Thoracic aorta (tissue), 2 donors: ENCODE results near the gene KRT83. TPM values are rescaled to one million over a fixed set of nuclear protein-coding genes. Genes with fewer than 3 reads are reported as not detected.

ENCODE experiments used
- ATAC-seq: fragments of 150-250 bp; one replicate; pipeline ENCODE4 v1.8.0; 2017; ENCODE audit warnings: low read depth; ENCODE audit not compliant: insufficient number of reproducible peaks, low FRiP score
- DNase-seq: peaks from one replicate; pipeline ENCODE4 v3.0.0-alpha.2; 2020; ENCODE audit warnings: low spot score
- H3K27ac ChIP-seq, 2 donors: fragments of 200-600 bp; sonication (generic); 1 replicate in 1 of 2; 2 replicates in 1 of 2; pipeline ENCODE4 v1.5.1; 2016; ENCODE audit warnings: mild to moderate bottlenecking in 2 of 2, moderate library complexity in 2 of 2
- H3K27me3 ChIP-seq: fragments of 200-600 bp; sonication (generic); replicated peaks from 2 replicates; pipeline ENCODE4 v1.6.0; 2016; ENCODE audit warnings: mild to moderate bottlenecking; ENCODE audit not compliant: insufficient read depth
- H3K36me3 ChIP-seq: fragments of 200-600 bp; sonication (generic); one replicate; pipeline ENCODE4 v1.5.1; 2016
- H3K4me1 ChIP-seq, 2 donors: fragments of 200-600 bp; sonication (generic); 1 replicate in 1 of 2; 2 replicates in 1 of 2; pipeline versions ENCODE4 v1.5.1 to v1.6.0; 2016; ENCODE audit warnings: low read depth in 2 of 2, mild to moderate bottlenecking in 1 of 2; ENCODE audit not compliant: control insufficient read depth in 1 of 2
- H3K4me3 ChIP-seq: fragments of 200-600 bp; sonication (generic); 2 replicates; pipeline ENCODE4 v1.5.1; 2016; ENCODE audit warnings: mild to moderate bottlenecking
- H3K9me3 ChIP-seq: fragments of 200-600 bp; sonication (generic); 2 replicates; pipeline ENCODE4 v1.5.1; 2016
- CTCF ChIP-seq: fragments of 200-600 bp; sonication (generic); IDR thresholded peaks from one replicate; pipeline ENCODE4 v1.5.1; 2019; ENCODE audit warnings: antibody characterized with exemption
- total RNA-seq, 2 donors: library from RNA; depleted of rRNA; stranded (reverse); fragments of >200 nt; gene quantifications; one replicate each; pipeline versions ENCODE4 v1.1.0 to v1.2.3, GENCODE V29; 2016

The KRT83 gene
- total RNA-seq, 2 donors from 2014 or later = not detected

DNA sequence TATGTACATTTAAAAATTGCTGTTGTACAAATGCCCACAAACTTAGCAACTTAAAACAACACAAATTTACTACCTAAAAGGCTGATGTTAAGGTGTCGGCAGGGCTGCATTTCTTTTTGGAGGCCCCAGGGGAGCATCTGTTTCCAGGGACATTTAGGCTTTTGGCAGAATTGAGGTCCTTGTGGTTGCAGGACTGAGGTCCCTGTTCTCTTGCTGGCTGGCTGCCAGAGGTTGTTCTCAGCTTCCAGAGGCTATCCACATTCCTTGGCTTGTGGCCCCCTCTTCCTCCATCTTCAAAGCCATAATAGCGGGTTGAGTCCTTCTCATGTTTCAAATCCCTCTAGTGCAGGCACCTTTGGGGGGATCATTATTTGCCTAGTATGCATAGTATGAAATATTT lies 22.4 kb upstream of the KRT83 start:
- no peaks in the 10 kb centered on the region for H3K4me1 ChIP-seq
- no peak for TF ChIP-seq CTCF
- H3K27me3 ChIP-seq = no peaks in the 10 kb centered on the region
- H3K27ac ChIP-seq = no peak overlapping the region
- ATAC-seq (no peak), DNase-seq (no peak)
- no peaks in the 10 kb centered on the region for H3K36me3 ChIP-seq
- no peak overlapping the region for H3K4me3 ChIP-seq
- no peaks in the 10 kb centered on the region for H3K9me3 ChIP-seq

DNA sequence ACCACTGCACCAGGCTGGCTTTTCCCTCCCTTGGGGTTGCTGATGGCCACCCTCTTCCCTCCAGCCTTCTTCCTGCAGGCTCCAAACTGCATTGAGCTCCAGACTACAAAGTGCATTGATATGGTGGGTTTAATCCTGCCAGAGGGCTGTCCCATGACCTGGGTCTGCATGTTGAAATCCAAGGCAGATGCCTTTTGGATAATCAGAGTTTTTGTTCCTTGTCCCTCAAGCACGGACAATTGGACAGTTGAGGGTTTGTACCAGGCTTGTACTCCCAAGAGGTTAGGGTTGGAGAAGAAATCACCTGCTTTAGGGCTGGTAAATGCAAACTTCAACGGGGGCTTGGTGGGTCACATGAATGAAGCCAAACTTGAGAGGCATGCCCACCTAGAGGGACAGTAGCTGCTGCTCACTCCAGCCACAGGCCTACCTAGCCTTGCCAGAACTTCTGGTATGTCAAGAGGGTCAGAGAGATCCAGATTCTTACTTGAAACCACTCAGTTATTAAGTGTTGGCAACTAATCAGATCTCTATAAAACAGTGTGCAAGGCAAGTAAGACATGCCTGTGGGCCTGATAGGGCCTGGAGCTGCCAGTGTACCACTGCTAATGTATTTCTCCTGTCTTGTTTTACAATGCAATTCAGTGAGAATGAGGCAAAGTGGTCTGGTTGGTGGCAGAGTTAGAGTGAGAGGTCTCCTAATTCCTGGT lies 21.7 kb upstream of the KRT83 start:
- Histone ChIP-seq H3K36me3 (no peaks in the 10 kb centered on the region), H3K27me3 (no peaks in the 10 kb centered on the region), H3K27ac (no peak overlapping the region), H3K4me3 (no peak overlapping the region), H3K9me3 (no peaks in the 10 kb centered on the region), H3K4me1 (no peaks in the 10 kb centered on the region)
- DNase-seq (no peak), ATAC-seq (no peak)
- TF ChIP-seq CTCF = no peak

DNA sequence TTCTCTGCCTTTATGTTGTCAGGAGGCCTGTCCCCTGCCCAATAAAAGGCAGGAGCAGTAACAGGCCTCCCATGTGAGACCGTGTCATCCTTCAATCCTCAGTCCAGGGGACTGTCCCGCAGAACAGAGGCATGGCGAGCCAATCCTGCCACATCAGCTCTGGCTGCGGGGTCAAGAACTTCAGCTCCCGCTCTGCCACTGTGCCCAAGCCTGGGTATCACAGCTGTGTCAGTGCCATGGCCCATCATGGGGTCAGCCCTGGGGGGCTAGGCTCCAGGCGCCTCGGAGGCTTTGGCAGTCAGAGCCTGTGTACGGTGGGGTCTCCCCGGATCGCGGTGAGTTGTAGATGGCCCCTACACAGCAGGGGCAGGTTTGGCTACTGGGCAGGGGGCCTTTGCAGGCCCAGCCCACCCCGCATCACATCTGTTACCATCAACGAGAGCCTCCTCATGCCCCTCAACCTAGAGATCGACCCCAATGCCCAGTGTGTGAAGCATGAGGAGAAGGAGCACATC lies 19.9 kb upstream of the KRT83 start:
- Histone ChIP-seq H3K27ac (no peak overlapping the region), H3K36me3 (no peaks in the 10 kb centered on the region), H3K4me3 (no peak overlapping the region), H3K4me1 (no peaks in the 10 kb centered on the region), H3K9me3 (peaks cover 12% of the 10 kb centered on the region), H3K27me3 (no peaks in the 10 kb centered on the region)
- no peak for TF ChIP-seq CTCF
- no peak for ATAC-seq
- no peak for DNase-seq

- no peaks in the 10 kb centered on the region for H3K36me3 ChIP-seq
- DNase-seq = no peak
- no peaks in the 10 kb centered on the region for H3K27me3 ChIP-seq
- no peak overlapping the region for H3K4me3 ChIP-seq
- ATAC-seq = no peak
- no peak for TF ChIP-seq CTCF
- H3K4me1 ChIP-seq = no peaks in the 10 kb centered on the region
- H3K27ac ChIP-seq = no peak overlapping the region
- H3K9me3 ChIP-seq = peaks cover 16% of the 10 kb centered on the region
Measured at GRCh38 chr12:52338241-52338960, 17.2 kb upstream of the KRT83 start.

- Histone ChIP-seq H3K27ac (no peak overlapping the region), H3K36me3 (no peaks in the 10 kb centered on the region), H3K4me1 (no peaks in the 10 kb centered on the region), H3K9me3 (peaks cover 16% of the 10 kb centered on the region), H3K4me3 (no peak overlapping the region), H3K27me3 (no peaks in the 10 kb centered on the region)
- no peak for ATAC-seq
- no peak for TF ChIP-seq CTCF
- no peak for DNase-seq
Measured at GRCh38 chr12:52337054-52337453, 15.9 kb upstream of the KRT83 start.
